NCI-H524 (cell line): ENCODE measurements around the gene TTC21A.
A peak's percentile ranks its signal among the peaks of the same experiment; 100 is the strongest.

Source experiments
- DNase-seq, 2 experiments: peaks; one replicate each; lab custom pipeline; 2025; lab: John Stamatoyannopoulos, UW

The TTC21A gene

DNA sequence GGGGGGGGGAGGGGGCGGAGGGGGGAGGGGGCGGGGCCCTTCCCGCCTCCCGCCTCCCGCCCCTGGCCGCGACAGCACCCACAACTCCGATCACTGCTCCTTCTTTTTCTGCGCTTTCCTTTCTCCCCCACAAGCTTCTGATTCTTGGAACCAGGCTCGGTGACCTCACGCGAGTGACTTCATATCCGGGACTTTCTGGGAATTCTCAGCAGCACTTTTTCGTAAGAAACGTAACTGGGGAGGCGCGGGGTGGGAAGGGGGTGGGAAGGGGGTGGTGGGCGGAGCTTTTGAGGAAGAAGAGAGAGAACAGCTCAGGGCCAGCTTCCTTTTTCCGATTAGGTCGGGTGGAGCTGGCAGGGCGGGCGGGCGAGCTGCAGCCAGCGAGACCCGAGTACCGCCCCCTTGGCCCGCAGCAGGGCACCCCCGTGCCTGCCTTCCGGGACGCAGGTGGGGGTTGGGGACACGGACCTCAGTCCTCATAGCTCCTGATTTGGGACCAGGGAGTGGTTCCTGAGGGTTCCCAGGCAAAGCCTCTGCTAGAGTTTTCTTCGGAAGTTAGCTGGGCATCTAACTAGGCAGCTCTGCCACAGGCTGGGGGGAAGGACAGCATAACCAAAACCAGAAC, 70.3 kb downstream of the TTC21A start:
- DNase-seq, result peak in 1 of 2 experiments; percentile 59

DNA sequence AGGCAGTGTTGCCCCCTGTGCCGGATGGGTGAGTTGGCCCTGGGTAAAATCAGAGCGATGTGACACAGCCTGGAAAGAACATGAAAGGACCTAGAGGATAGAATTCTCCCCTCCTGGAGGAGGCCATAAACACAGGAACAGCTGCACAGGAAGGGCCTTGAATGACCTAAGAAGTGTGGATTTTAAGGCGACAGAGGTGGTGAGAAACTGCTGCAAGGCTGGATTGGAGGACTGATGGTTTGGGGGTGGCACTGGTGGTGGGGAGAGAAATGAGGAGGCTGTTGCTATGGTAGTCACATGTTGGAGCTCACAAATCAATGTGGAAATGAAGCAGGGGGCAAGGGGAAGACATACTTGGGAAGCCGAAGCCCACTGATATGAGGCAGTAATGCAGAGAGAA, 71.1 kb downstream of the TTC21A start:
- peak in 1 of 2 experiments; percentile 29 for DNase-seq

DNA sequence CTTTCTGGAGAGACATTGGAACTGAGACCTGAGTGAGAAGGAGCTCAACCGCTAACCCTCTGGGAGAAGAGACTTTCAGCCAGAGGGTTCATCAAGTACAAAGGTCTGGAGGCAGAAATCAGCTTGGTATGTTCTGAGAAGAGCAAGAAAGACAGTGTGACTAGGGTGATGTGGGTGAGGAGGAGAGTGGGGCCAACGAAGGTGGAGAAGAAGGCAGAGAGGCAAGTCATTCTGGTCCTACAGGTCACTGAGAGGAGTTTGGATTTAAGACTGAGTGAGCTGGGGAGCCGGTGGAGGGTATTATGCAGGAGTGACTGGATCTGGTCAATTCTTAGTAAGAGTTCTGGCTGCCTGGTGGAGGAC, 72.7 kb downstream of the TTC21A start:
- DNase-seq, result no peak

DNA sequence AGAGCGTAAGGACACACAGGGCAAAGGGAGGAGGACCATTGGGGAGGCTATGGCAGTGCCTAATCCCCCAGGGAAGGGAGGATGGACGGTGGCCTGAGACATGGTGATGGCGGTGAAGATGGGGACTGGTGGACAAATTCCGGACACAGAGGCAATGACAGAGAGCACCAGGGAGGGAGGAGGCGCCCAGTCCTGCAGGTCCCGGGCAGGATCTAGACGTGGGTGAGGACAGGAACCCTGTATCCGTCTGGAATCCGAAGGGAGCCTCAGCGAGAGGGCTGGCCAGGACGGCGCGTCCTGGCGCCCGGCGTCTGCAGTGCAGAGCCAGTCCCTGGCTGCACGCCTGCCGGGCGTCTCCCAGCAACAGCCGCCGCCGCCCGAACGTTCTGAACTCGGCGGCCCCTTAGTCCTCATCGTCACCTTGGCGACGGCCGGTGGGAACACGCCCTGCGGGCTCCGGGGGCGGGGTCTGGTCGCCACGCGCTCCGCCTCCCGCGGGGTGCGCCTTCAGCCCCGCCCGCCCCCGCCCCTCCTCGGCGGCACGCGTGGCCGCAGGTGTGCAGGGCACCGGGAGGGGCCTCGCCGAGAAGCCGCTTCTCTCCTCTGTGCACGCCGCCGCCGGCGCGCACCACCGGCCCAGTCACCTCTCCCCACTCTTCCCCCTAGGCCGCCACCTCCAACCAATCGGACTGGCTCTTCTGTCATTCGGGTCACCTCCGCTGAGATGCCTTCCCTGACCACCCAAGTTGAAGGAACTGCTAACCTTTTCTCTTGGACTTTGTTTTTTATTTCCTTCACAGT, 73.3 kb downstream of the TTC21A start:
- peak; percentile 82 to 90 for DNase-seq

DNA sequence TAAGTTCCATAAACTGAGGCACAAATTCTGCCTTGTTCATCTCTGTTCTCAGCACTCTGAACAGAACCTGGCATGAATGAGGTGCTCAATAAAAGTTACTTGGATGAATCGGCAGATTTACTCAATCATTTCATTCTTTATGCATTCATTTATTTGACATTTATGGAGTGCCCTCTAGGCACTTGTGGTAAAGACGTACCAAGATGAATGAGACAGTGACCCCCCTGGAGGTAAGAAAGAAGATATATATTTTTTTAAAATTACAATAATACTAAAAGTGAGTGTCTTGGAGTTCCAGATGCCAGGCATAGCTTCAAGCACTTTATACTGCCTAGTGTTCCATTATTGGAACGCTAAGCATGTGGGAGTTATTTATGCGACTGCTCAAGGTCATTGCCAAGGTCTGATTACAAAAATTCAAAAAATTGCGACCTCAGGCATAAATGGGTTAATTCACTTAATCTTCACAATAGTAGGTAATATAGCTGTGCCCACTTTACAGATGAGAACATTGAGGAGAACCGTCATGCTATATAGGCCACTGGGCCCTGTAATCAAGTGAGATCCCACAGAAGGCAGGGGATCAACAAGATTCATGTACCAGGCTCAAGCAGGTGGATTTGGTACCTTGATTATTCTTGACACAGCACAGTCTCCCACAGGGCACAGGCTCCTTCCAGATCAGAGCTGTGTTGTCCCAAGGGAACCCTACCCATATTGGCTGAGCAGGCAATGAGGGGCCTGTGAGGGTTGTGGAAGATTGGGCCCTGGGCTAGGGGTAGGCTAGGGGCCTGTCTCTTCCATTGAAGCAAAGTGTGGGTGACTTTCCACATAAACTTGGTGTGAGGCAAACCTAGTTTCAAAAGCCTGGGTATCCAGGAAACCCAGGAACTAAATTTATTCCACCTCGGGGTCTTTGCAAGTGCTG, 74.2 kb downstream of the TTC21A start:
- peak in 1 of 2 experiments; percentile 19 for DNase-seq

DNA sequence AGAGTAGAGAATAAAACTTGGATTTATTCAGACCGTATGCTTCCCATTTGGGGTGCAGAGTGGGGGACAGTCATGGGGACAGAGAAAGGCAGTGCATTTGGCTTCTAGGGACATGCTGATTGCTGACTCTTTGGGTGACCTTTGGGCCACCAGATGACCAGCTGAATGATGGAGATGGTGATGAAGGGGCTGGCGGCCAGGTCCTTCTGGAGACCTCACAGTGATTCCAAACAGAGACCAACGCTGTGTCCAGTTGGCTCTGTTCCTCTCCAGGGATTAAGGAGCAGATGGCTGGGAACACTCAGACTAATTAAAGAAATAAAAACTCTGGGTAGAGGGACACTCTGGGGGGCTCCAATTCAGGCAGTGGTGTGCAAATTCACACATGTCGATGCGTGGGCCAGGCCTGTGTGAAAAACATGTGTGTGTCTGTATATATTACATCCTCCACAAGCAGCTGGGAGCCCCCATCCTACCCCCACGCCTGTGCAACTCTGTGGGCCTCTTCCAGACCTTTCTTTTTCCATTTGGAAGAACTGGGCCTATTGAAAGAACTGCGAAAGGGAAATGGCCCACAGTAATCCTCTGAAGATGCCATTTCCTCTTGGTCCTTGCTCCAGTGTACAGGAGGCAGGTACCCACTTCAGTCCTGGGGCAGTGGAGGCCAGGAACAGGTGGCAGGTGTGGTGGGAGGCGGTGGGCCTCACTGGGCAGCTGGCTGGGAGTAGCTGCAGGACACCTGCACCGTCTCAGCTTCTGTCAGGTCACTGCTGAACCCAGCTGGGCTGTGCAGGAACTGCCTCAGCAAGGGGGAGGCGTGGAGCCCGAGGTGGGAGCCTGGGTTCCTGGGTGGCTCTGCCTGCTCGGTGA, 76.0 kb downstream of the TTC21A start:
- peak; percentile 78 to 94 for DNase-seq

DNA sequence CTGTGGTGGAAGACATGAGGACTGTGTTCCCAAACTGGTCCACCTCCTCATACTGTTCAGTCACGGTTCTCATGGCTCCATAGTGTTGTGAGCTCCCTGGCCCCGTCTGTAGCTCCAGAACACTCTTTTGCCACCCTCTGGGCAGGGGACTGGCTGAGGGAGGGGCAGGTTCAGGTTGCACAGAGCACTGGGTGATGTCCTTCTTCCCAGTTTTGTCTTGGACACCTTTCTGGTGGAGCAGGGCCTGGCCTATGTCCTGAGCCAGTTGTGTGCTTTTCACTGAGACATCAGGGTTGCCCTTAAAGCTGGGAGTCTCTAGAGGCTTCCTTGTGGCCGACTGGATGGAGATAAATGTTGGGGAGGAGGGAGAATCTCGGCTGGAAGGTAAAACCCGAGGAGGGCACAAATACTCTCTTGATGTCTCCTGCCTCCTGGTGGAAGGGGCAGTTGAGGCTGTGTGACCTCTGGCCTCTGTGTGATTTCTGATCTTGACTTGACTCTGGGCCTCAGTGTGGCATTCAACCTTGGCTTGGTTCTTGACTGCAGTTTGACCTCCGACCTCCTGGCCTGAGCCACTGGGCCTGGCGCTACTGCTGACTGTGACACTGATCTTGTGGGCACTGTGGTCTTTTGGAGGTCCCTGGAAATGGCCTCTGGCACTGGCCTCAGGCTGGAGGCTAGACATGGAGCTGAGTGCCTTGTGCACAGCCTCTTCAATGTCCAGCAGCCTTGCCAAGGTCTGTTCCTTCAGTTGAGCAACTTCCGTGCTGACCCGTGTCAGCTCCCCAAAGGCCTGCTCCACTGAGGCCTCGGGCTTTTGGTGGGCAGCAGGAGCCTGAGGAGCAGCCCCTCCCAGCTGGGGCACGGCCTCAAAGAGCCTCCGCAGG, 76.8 kb downstream of the TTC21A start:
- peak in 1 of 2 experiments; percentile 45 for DNase-seq

DNA sequence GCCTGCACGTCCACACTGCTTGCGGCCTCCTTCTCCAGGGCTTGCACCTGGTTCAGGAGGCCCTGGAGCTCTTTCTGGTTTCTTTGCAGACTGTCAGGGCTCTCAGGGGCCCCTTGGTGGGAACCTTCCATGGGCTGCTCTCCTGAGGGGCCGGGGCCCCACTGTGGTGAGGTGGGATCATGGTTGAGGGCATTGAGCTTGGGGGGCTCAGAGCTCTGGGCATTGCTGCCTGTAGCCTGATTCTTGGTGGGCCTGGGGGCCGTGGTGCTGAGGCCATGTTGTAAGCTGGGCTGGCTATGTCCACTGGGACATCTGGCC, 77.4 kb downstream of the TTC21A start:
- DNase-seq, result no peak

DNA sequence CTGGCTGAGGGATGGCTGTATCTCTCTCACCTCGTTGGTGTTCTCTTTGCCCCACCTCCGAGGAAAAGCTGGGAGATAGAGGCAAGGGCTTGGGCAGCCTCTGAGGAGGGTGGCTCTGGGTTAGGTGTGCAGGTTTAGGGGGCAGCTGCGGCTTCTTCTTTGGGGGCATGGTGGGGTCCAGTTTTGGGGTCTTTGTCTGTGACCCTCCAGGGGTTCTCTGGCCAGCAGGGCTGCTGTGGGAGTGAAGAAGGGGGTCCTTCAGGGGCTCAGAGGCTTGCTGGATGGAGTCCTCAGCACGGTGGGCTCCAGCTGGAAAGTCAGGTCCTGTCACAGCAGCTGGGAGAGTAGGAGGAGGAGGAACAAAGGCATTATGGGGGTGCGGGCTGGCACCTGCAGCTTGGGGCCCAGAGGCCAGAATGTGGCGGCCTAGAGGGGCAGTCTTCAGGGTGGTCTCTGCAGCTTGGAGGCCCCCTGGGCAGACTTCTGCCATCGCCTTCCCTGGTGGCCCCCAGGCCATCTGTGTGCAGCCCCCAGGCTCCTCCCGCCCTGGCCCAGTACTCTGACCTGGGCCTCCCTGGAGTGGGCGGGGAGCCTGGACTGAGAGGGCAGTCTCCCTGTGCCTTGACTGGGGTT, 78.0 kb downstream of the TTC21A start:
- no peak for DNase-seq

DNA sequence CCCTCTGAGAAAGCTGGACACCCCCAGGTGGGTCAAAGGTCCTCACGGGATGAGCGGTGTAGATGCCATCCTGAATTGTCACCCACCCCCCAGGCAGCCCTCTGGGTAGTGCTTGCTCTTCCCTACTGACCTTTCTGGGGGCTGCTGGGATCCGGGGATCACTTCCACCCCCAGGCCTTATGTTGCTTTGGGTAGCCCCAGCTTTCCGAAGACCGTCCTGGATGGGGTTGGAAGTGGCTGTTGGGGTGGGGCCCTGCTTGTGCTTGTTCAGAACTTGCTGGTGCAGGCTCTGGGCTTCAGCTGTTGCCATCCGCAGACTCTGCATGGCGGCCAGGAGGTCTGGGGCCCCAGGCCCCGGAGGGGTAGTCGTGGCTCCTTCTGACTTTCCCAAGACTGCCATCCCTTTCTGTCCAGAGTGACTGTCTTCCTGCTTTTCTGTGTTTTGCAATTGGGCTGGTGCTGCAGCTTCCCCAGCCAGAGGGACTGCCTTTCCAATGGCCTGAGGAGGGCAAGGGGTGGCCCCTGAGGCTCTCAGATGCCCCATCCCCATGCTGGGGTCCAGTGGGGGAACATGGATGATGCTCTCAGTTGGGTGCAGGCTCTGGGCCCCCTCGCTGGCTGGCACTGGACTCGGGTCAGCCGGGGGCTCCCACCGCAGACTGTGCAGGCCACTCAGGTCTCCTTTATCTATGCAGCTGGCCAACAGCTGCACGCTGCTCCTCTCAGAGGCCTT, 78.6 kb downstream of the TTC21A start:
- DNase-seq, result no peak

DNA sequence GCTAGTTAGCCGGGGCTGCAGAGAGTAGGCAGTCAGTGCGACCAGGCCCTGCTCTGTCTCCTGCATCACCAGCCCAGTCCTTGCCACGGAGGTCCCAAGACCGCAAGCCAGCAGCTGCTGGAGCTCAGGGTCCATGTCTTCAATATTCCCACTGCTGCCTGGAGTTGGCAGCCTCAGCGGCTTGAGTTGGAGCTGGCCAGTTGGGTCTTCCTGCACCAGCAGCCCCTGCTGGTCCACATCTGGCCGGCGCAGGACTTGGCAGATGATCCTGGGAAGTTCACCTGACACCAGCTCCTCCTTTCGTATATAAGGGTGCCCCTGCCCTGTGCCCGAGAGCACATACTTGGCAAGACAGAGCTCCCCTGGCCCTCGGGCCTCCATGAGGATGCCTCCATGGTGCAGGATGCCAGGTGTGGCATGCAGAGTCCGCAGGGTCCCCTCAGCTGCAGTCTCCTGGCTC, 79.2 kb downstream of the TTC21A start:
- no peak for DNase-seq

DNA sequence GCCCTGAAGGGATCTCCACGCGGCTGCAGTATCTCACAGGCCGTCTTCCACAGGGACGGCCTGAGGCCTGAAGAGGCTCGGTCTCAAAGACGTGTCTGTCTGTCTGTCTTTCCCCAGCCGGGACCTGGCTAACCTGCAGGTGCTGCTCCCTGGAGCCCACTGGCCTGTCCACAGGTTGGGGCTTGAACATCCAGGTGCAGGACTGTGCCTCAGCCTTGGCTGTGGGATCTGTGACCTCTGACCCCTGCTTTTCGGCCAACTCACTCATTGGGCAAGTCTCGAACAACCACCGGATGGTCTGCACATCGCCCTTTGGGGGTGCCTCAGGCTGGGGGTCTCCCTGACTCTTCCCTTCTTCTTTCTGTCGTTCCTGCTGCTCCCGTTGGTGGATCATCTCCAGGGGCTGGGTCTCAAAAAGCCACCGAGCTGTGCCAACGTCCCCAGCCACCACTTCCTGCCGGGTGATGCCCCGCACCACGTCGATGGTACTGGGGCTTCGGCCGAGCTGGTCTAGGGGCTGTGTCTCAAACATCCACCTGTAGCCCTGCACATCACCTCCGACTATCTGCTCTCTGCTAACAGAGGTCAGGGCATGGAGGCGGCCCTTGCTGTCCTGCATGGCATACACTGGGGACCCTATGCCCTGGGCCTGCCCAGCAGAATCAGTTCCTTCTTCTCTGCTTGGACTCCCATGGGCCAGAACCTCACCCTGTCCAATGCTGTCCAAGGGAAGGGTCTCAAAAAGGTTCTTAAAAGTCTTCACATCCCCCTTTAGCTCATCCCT, 80.1 kb downstream of the TTC21A start:
- no peak for DNase-seq
